ENCODE measurements around the gene SMIM41. TPM values are rescaled to one million over a fixed set of nuclear protein-coding genes. Genes with fewer than 3 reads are reported as not detected.

Gene SMIM41
- polyA plus RNA-seq, 1 donor from 2014 or later = not detected

- Histone ChIP-seq H3K9ac (ENCODE audit: low read length) (no peak overlapping the region), H3K9me2 (ENCODE audit: insufficient read depth, low read length) (no peaks in the 10 kb centered on the region), H2AFZ (ENCODE audit: low read depth, low read length) (no peak overlapping the region), H3K27ac (ENCODE audit: low read length) (no peak overlapping the region), H3F3A (ENCODE audit: insufficient read depth, low read length, poor library complexity, severe bottlenecking) (no peaks in the 10 kb centered on the region), H3K27me3 (ENCODE audit: insufficient read depth, low read depth, low read length) (no peaks in the 10 kb centered on the region), H3K4me2 (ENCODE audit: low read length) (no peak overlapping the region), H3K79me2 (replicated peaks; ENCODE audit: insufficient read depth, low read length) (no peaks in the 10 kb centered on the region), H4K20me1 (ENCODE audit: insufficient read depth) (no peaks in the 10 kb centered on the region), H3K4me3 (ENCODE audit: low read length) (no peak overlapping the region), H3K36me3 (ENCODE audit: insufficient read depth, low read length) (no peaks in the 10 kb centered on the region), H3K9me3 (ENCODE audit: low read length) (no peaks in the 10 kb centered on the region)
- TF ChIP-seq TAF1 (IDR thresholded peaks at IDR 0.05; ENCODE audit: low read depth) (no peak), CTCF (IDR thresholded peaks at IDR 0.05; ENCODE audit: poor library complexity, severe bottlenecking) (no peak), MXI1 (conservative IDR thresholded peaks at IDR 0.05; ENCODE audit: poor library complexity, severe bottlenecking) (no peak), POLR2AphosphoS5 (IDR thresholded peaks at IDR 0.05) (no peak), EZH2 (IDR thresholded peaks at IDR 0.05; ENCODE audit: borderline replicate concordance, insufficient read depth, low read length, poor library complexity, severe bottlenecking) (no peak), EP300 (conservative IDR thresholded peaks at IDR 0.05; ENCODE audit: poor library complexity, severe bottlenecking) (no peak), REST (IDR thresholded peaks at IDR 0.05; ENCODE audit: borderline replicate concordance) (no peak), RAD21 (conservative IDR thresholded peaks at IDR 0.05) (no peak), SMC3 (conservative IDR thresholded peaks at IDR 0.05; ENCODE audit: poor library complexity) (no peak)
These were observed 66.8 kb downstream of the SMIM41 start for GRCh38 chr12:52146089-52146821.

GRCh38 chr12:52146822-52147366, 67.4 kb downstream of the SMIM41 start:
- Histone ChIP-seq H3F3A (ENCODE audit: insufficient read depth, low read length, poor library complexity, severe bottlenecking) (no peaks in the 10 kb centered on the region), H3K4me3 (ENCODE audit: low read length) (no peak overlapping the region), H3K9me2 (ENCODE audit: insufficient read depth, low read length) (no peaks in the 10 kb centered on the region), H3K9me3 (ENCODE audit: low read length) (no peaks in the 10 kb centered on the region), H3K27me3 (ENCODE audit: insufficient read depth, low read depth, low read length) (no peaks in the 10 kb centered on the region), H3K9ac (ENCODE audit: low read length) (no peak overlapping the region), H3K27ac (ENCODE audit: low read length) (no peak overlapping the region), H2AFZ (ENCODE audit: low read depth, low read length) (no peak overlapping the region), H4K20me1 (ENCODE audit: insufficient read depth) (no peaks in the 10 kb centered on the region), H3K4me2 (ENCODE audit: low read length) (no peak overlapping the region), H3K36me3 (ENCODE audit: insufficient read depth, low read length) (no peaks in the 10 kb centered on the region), H3K79me2 (replicated peaks; ENCODE audit: insufficient read depth, low read length) (no peaks in the 10 kb centered on the region)
- TF ChIP-seq REST (IDR thresholded peaks at IDR 0.05; ENCODE audit: borderline replicate concordance) = no peak
- no peak for TF ChIP-seq MXI1 (conservative IDR thresholded peaks at IDR 0.05; ENCODE audit: poor library complexity, severe bottlenecking)
- no peak for TF ChIP-seq EZH2 (IDR thresholded peaks at IDR 0.05; ENCODE audit: borderline replicate concordance, insufficient read depth, low read length, poor library complexity, severe bottlenecking)
- no peak for TF ChIP-seq EP300 (conservative IDR thresholded peaks at IDR 0.05; ENCODE audit: poor library complexity, severe bottlenecking)
- TF ChIP-seq POLR2AphosphoS5 (IDR thresholded peaks at IDR 0.05) = no peak
- no peak for TF ChIP-seq TAF1 (IDR thresholded peaks at IDR 0.05; ENCODE audit: low read depth)
- no peak for TF ChIP-seq CTCF (IDR thresholded peaks at IDR 0.05; ENCODE audit: poor library complexity, severe bottlenecking)
- TF ChIP-seq RAD21 (conservative IDR thresholded peaks at IDR 0.05) = no peak
- TF ChIP-seq SMC3 (conservative IDR thresholded peaks at IDR 0.05; ENCODE audit: poor library complexity) = no peak
